GM21526 (cell line): ENCODE results near the gene CHCHD6.
A peak's percentile ranks its signal among the peaks of the same experiment; 100 is the strongest.

Experiments
- ATAC-seq: cut with Tn5 transposase; IDR thresholded peaks from one replicate; pipeline ENCODE4 v1.9.1; 2021; ENCODE audit warnings: moderate library complexity; ENCODE audit not compliant: unreplicated experiment, low FRiP score

CHCHD6 gene

GRCh38 chr3:126703512-126704493 is at the start of gene CHCHD6:
Gene CHCHD6 (plus strand): TSS chr3:126704240. CDS start chr3:126704313, 73 bp downstream.
- peak; percentile 91 for ATAC-seq

GRCh38 chr3:126654571-126655383 is 49.3 kb upstream of the CHCHD6 start, which contains the start of gene TXNRD3:
Gene TXNRD3 (minus strand): TSS chr3:126655124.
- no peak for ATAC-seq

DNA sequence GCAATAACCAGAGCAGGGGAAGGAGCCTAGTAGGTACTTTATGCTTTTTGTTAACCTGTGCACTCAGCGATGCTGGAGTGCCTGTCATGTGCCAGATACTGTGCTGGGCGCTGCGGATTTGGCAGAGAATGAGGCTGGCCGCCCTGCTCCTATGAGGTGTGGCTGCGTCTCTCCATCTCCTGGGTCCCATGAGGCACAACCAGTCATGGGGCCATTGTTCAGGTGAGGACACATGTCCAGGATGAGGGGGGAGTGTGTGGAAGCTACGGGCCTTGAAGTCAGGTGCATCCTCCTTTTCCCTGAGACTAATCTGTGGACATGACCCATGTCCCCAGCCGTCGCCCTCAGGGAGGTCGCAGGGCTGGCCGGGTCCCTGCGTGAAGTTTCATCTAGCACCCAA is 48.2 kb upstream of the CHCHD6 start:
- ATAC-seq = no peak

DNA sequence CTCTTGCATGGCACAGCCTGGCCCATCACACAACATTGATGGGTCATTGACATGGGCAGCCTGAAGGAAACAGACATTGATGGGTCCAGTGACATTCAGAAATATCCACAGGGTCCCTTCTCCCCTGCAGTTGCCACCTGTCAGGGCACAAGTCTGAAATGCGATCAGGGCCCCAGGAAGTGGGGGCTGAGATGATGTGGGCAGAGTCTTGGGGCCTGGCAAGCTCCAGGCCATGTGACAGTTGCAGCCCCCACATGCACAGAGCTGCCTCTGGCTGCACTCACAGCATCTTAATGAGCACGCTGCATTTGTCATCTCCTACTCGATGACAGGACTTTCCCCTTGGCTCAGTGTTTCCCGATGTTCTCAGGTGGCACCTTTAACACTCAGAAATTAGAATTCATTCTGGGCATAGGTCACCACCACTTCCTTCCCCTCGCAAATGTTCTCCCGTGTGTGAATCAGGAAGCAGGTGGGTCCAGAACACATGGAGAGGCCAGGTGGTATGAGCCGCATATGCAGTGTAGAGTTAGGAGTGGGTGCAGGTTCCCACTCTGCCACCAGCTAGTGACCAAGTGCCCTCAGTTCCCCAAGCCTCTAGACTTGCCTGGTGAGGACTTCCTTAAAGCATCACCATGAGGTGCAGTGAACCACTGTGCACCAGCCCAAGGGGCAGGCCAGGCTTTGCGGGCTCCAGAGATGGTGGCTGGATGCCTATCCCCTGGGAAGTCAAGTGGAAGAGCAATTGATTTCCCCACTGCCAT is 47.5 kb upstream of the CHCHD6 start:
- ATAC-seq = no peak

DNA sequence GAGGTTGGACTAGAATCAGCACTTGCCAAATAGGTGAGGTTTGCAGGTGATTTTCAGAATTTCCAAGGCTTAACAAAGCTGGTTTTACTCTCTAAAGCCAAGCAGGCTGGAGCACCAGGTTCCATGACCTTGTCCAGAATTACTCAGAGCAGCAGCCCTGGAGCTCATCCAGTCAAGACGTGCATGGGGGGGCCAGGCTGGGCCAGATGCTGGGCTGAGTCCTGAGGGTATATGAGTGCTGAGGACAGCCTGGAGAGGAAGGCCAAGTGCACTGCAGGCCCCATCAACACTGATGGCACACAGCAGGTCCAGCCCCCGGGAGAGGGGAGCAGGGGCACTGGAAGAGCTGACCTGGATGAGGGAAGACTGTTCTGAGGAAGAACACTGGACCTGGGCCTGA is 46.1 kb upstream of the CHCHD6 start:
- ATAC-seq = no peak

- no peak for ATAC-seq
These were observed 45.5 kb upstream of the CHCHD6 start for GRCh38 chr3:126658584-126658983.

- no peak for ATAC-seq
These were observed 43.8 kb upstream of the CHCHD6 start for GRCh38 chr3:126659915-126660886.

- no peak for ATAC-seq
These were observed 42.3 kb upstream of the CHCHD6 start for GRCh38 chr3:126661532-126662364.

DNA sequence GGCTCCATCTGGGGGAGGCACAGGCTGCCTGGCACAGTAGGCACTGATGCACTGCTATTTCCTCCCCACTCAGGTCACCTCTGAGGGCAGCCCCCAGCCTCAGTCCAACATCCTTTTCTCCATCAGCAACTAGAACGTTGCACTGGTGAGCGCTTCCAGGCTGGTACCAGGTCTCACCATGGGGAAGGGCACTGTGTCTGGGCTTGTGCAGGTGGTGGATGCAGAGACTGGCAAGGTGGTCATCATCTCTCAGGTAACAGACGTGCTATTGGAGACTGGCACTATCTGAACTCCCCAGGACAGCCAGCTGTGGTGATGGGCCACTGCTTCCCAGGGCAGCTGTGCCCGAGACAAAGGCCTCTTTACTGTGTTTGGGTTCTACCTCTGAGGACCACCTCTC is 40.8 kb upstream of the CHCHD6 start:
- ATAC-seq = no peak

DNA sequence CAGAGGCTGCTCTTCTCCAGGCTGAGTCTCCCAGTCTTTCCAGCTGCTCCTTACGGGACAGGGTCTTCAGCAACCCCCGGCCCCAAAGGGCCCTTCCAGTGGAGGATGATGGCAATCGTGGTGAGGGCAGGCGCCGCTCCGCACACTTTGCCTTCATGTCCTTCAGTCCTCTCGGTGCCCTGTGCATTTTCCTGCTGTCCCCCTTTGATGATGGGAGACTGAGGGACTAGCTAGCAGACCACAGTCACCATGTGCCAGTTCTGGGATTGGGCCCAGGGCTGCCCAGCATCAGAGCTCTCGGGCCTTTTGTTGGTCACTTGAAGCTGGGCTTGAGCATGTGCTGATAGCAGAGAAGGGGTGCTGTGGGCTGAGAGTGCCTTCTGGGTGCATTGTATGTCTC is 40.3 kb upstream of the CHCHD6 start:
- ATAC-seq = no peak

DNA sequence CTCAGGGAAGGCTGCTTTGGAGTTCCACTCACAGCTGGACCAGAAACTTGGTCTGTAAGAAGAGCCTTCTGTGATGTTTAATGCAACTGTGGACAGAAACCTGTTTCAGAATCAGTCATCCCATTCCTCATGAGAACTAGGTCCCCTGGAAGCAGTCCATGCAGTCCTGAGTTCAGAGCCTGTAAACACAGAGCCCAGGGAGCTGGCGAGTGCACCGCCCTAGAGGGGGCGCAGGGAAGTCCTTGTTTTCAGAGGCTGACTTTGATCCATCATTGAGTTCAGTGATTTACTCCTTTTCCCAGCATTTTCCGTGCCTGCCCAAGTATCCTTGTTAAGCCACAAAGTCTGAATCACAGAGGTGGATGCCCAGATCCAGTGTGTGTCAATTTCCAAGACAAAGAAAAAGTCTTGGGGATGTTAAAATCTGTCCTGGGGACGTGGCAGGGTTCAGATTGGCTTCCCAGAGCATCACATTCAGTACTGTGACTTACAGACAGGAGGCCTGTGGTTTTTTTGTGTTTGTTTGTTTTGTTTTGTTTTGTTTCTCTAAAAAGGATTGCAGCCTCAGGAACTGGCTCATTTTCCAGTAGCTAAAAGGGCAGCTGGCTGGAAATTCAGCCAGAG is 39.3 kb upstream of the CHCHD6 start:
- no peak for ATAC-seq

DNA sequence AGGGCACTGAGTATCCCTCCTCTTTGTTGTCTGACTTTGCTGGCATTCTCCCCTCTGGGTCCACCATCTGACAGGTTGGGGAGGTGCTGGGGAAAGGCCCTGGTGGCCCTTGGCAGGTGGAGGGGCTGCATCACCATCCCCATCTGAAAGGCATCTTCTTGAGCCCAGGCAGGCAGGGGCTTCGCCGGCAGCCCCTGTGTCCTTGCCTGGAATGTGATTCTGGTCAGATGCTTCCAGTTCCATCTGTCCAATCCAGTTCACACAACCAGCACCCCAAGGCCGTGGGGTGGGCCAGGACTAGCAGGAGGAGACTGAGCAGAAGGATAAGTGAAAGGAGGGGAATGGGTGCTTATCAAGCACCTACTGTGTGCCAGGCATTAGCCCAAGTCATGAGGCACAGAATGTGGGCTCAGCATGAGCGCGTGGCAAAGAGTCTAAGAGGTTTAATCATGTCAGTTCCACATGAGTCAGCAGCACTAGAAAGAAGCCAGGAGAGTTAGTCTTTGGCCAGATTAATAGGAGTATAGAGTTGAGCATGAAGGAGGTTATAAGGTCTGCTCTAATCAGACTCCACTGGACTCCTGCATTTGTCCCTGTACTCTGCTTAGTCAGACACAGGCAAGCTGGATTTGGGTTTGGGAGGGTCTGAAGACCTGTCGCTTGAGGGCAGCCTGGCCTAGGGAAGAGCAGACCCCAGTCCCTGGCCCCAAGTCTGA is 38.7 kb upstream of the CHCHD6 start:
- no peak for ATAC-seq

DNA sequence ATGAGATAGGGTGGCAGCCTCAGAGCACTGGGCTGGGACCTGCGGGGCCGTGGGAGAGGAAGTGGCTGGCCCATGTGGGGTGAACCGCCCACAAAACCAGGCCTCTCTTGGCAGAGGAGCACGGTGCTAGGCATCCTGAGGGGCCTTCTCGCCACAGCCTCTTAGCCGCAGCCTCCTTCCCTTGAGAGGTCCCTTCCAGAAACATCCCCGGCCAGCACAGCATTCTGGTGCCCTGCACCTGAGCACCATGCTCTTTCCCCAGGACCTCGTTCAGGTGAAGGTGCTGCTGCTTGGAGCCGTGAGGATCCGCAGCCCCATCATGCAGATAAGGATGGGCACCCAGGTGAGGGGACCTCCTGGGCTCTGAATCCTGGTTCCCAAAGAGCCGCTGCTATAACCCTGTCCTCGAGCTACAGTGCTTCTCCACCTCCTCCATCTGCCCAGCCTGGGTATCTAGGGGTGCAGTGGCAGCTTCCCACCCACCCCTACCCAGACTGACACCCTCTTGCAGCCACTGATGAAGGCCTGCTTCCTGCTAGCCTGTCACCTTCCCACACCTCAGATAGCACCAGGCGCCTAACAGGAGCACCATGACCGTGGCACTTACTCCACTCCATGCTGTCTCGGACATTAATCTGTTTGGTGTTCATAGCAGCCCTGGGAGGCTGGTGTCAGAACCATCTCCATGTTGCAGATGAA is 37.9 kb upstream of the CHCHD6 start:
- ATAC-seq = no peak

- ATAC-seq = no peak
These were observed 37.1 kb upstream of the CHCHD6 start for GRCh38 chr3:126666658-126667528.

DNA sequence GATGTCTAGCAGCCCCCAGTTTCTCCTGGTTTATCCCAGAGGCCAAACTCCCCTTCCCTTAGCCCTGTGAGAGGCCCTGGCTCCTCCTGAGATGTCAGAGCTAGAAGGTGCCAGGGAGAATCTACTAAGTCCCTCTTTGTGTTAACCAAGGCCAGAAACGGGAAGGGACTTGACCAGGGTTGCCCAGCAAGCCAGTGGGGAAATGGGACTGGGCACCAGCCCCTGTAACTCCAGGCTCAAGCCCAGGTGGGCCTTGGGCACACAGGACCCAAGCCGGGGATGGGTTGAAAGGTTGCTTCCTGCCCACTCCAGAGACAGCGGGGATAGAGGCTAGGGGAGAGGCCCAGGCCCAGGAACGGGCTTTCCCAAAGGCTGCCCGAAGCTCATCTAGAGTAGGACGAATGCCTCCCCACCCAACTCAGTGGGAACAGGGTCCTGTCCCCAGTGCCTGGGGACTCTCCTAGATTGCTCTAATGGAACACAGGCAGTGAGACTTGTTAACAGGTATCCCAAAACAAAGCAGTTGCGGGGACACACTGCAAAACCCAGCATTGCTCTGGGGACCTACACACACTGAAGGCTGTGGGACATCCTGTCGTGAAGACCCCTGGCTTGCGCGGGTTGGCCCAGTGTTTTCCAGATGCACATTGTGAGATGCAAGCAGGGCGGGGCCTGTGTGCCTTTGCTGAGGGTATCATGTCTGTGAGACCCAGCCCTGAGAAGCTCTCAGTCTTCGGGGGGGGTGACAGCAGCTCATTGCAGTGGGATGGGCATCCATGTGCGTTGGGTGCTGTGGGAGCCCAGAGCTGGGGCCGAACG is 36.2 kb upstream of the CHCHD6 start:
- ATAC-seq = no peak
